Measurements from ENCODE around the gene CFAP161. TPM values are rescaled to one million over a fixed set of nuclear protein-coding genes. Genes with fewer than 3 reads are reported as not detected.

Gene CFAP161
- total and polyA plus RNA-seq, 9 of the 15 experiments (the other 6 are each of a cell fraction or from before 2014, with no cell fraction given), result 25.8 to 83.3 (median 75.6) TPM

- TF ChIP-seq ZBTB43 (CRISPR knock-in tag; IDR thresholded peaks at IDR 0.05) (no peak), STAT6 (CRISPR knock-in tag; IDR thresholded peaks at IDR 0.05) (no peak), GATA2 (CRISPR knock-in tag; IDR thresholded peaks at IDR 0.05) (peak; percentile 82), SAFB (IDR thresholded peaks at IDR 0.05; ENCODE audit: borderline replicate concordance, low read depth, low read length) (no peak), UBTF (IDR thresholded peaks at IDR 0.05; ENCODE audit: borderline replicate concordance in 1 of 2, low read depth in 2 of 2, low read length in 2 of 2) (no peak), DACH1 (IDR thresholded peaks at IDR 0.05; ENCODE audit: partially characterized antibody) (no peak), CHAMP1 (IDR thresholded peaks at IDR 0.05) (no peak), ZNF655 (CRISPR knock-in tag; IDR thresholded peaks at IDR 0.05) (no peak), ZNF584 (CRISPR knock-in tag; IDR thresholded peaks at IDR 0.05; ENCODE audit: low read depth) (no peak), ASH1L (IDR thresholded peaks at IDR 0.05; ENCODE audit: borderline replicate concordance, low read depth, partially characterized antibody) (no peak), ATF3 (IDR thresholded peaks at IDR 0.05) (peak; percentile 67), ATF3 (CRISPR knock-in tag; conservative IDR thresholded peaks at IDR 0.05) (no peak), NUFIP1 (IDR thresholded peaks at IDR 0.05; ENCODE audit: partially characterized antibody) (no peak), ARHGAP35 (IDR thresholded peaks at IDR 0.05; ENCODE audit: partially characterized antibody) (no peak), HNRNPH1 (optimal IDR thresholded peaks at IDR 0.05; ENCODE audit: low read depth, low read length) (no peak)
Observed at GRCh38 chr15:81098861-81099651, 35.0 kb upstream of the CFAP161 start (continued).
